K562 (cell line): ENCODE data around the gene OMA1. TPM values are rescaled to one million over a fixed set of nuclear protein-coding genes. Genes with fewer than 3 reads are reported as not detected.

Experiments used
- CHD1 ChIP-seq: fragments of 200-600 bp; sonication (generic); IDR thresholded peaks from one replicate; pipeline ENCODE4 v1.6.1; 2012; ENCODE audit warnings: mild to moderate bottlenecking, moderate library complexity, low read length, inconsistent platforms
- HMGN3 ChIP-seq: IDR thresholded peaks from 2 replicates; pipeline ENCODE4 v1.6.1; 2011; ENCODE audit warnings: borderline replicate concordance, low read depth, mild to moderate bottlenecking, mixed read lengths, low read length; ENCODE audit not compliant: insufficient read length; ENCODE audit errors: extremely low read depth
- L3MBTL2 ChIP-seq: fragments of 450-650 bp; IDR thresholded peaks from 2 replicates; pipeline ENCODE4 v1.6.1; 2016; ENCODE audit warnings: mild to moderate bottlenecking, moderate library complexity
- LEF1 ChIP-seq: fragments of 450-650 bp; IDR thresholded peaks from 2 replicates; pipeline ENCODE4 v1.6.1; 2016; ENCODE audit warnings: mild to moderate bottlenecking
- SRF ChIP-seq, 2 experiments: fragments of 250-450, 450-650 bp in 1 of 2; sonication (Bioruptor Pico) in 1 of 2; sonication (generic) in 1 of 2; formaldehyde crosslinking; IDR thresholded peaks; 2 replicates each; pipeline versions ENCODE4 v1.5.0 to v1.5.1; 2020 to 2022; ENCODE audit warnings: mild to moderate bottlenecking in 1 of 2, missing genetic modification reagents in 1 of 2
- SRSF1 ChIP-seq: fragments of 200-400 bp; formaldehyde crosslinking; IDR thresholded peaks from 2 replicates; pipeline ENCODE4 v1.6.1; 2017; ENCODE audit warnings: mild to moderate bottlenecking, low read depth, low read length, moderate library complexity
- ZNF239 ChIP-seq: fragments of 250-450 bp; sonication (Bioruptor Pico); IDR thresholded peaks from 2 replicates; pipeline ENCODE4 v1.4.0; 2020; ENCODE audit warnings: mild to moderate bottlenecking
- polyA plus RNA-seq, 8 experiments: library from polyadenylated mRNA; depleted of rRNA in 4 of 8; stranded (reverse) in 5 of 8; unstranded in 3 of 8; fragments of >200 nt; fragmentation: Nextera tagmentation in 2 of 8; fragmentation: Illumina TruSeq in 1 of 8; extraction: Ambion mirVana in 2 of 8; extraction: Trizol in 1 of 8; gene quantifications; 2 replicates each; pipeline versions ENCODE4 v1.2.1 to v1.2.3, GENCODE V29; 2011 to 2014; ENCODE audit warnings: inconsistent platforms in 1 of 8, missing spikeins in 1 of 8
- total RNA-seq, 7 experiments: library from RNA; depleted of rRNA in 6 of 7; stranded (reverse); fragments of >200 nt in 6 of 7; fragmentation: Illumina TruSeq in 2 of 7; extraction: Trizol in 2 of 7; gene quantifications; 2 replicates each; pipeline versions ENCODE4 v1.2.1 to v1.2.3, GENCODE V29; 2011 to 2021; ENCODE audit warnings: low replicate concordance in 1 of 7
- TF ChIP-seq, protein P1 (sequence below), 3 experiments: IDR thresholded peaks in 2 of 3; conservative IDR thresholded peaks in 1 of 3; 2 replicates each; pipeline ENCODE4 v1.5.1; 2011 to 2012; ENCODE audit warnings: low read length in 3 of 3, mild to moderate bottlenecking in 3 of 3, control low read depth in 2 of 3, improper control_type of control experiment in 1 of 3, inconsistent platforms in 1 of 3, low read depth in 1 of 3, mixed read lengths in 1 of 3, moderate library complexity in 1 of 3; ENCODE audit not compliant: insufficient read depth in 2 of 3
- TF ChIP-seq, protein P2 (sequence below), 2 experiments: fragments of 250-450 bp in 1 of 2; fragments of 450-650 bp in 1 of 2; sonication (Bioruptor Pico) in 1 of 2; IDR thresholded peaks; 2 replicates each; pipeline versions ENCODE4 v1.6.1 to v1.8.0; 2016 to 2021; ENCODE audit warnings: mild to moderate bottlenecking in 2 of 2, moderate library complexity in 2 of 2, missing compliant biosample characterization in 1 of 2, missing genetic modification characterization in 1 of 2
- TF ChIP-seq, protein P3 (sequence below), 2 experiments: fragments of 450-650 bp in 1 of 2; sonication (generic) in 1 of 2; formaldehyde crosslinking in 1 of 2; IDR thresholded peaks; 2 replicates each; pipeline versions ENCODE4 v1.7.1 to v1.9.0; 2016 to 2022; ENCODE audit warnings: inconsistent platforms in 1 of 2, mild to moderate bottlenecking in 1 of 2, missing genetic modification reagents in 1 of 2
- TF ChIP-seq, protein P4 (sequence below): sonication (generic); formaldehyde crosslinking; IDR thresholded peaks from 2 replicates; pipeline ENCODE4 v1.8.0; 2022; ENCODE audit warnings: mild to moderate bottlenecking, missing genetic modification reagents

The OMA1 gene
- total and polyA plus RNA-seq, 9 of the 15 experiments (the other 6 are each of a cell fraction or from before 2014, with no cell fraction given), result 16.6 to 51.5 (median 33.5) TPM

DNA sequence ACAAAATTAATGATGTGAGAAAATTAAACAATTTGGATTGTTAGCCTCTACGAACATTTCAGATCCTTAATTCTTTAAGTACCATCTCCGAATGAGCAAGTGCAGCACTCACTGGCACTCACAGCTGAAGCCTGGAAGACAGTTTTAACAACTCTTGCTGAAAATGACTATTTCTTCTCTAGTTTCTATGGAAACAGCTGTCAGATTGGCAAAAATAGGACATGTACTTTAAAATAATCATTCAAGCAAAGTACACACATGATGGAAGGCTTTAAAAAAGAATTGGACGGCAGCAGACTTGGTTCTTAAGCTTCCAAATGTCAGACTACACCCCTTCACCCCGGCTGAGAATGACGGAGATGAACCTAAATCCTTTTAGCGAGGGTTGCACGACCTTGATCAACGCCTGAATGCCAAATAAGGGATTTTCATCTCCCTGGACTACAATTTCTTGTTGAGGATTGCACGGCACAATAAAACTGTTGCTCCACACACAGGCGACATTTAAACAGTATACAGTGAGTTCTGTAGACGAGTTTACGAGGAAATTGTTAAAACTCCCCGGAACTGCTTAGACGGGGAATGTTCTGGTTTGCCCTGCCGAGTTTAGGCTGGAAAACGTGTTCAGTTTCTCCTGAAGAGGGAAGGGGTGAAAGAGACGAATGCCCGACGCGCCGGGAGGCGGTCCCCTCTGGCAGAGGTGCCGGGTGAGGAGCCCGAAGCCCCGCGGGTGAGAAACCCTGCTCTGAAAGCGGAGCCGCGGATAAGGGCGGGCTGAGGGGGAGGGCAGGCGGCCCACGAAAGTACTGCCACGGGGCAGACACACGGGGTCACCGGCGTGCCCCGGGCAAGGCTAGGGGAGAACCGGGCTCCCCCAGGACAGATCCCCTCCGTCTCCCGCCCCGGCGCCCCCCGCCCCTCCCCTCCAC lies 671 bp downstream of the OMA1 start (continued):
- TF ChIP-seq, protein P1, sequence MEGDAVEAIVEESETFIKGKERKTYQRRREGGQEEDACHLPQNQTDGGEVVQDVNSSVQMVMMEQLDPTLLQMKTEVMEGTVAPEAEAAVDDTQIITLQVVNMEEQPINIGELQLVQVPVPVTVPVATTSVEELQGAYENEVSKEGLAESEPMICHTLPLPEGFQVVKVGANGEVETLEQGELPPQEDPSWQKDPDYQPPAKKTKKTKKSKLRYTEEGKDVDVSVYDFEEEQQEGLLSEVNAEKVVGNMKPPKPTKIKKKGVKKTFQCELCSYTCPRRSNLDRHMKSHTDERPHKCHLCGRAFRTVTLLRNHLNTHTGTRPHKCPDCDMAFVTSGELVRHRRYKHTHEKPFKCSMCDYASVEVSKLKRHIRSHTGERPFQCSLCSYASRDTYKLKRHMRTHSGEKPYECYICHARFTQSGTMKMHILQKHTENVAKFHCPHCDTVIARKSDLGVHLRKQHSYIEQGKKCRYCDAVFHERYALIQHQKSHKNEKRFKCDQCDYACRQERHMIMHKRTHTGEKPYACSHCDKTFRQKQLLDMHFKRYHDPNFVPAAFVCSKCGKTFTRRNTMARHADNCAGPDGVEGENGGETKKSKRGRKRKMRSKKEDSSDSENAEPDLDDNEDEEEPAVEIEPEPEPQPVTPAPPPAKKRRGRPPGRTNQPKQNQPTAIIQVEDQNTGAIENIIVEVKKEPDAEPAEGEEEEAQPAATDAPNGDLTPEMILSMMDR (IDR thresholded peaks at IDR 0.05 in 2 of 3, conservative IDR thresholded peaks at IDR 0.05 in 1 of 3; ENCODE audit: insufficient read depth in 2 of 3, low read depth in 1 of 3, low read length in 3 of 3), result no peak
- TF ChIP-seq, protein P2, sequence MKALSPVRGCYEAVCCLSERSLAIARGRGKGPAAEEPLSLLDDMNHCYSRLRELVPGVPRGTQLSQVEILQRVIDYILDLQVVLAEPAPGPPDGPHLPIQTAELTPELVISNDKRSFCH (CRISPR knock-in tag; IDR thresholded peaks at IDR 0.05), result no peak
- TF ChIP-seq, protein P2 (tag; IDR thresholded peaks at IDR 0.05), result no peak
- TF ChIP-seq, protein P3, sequence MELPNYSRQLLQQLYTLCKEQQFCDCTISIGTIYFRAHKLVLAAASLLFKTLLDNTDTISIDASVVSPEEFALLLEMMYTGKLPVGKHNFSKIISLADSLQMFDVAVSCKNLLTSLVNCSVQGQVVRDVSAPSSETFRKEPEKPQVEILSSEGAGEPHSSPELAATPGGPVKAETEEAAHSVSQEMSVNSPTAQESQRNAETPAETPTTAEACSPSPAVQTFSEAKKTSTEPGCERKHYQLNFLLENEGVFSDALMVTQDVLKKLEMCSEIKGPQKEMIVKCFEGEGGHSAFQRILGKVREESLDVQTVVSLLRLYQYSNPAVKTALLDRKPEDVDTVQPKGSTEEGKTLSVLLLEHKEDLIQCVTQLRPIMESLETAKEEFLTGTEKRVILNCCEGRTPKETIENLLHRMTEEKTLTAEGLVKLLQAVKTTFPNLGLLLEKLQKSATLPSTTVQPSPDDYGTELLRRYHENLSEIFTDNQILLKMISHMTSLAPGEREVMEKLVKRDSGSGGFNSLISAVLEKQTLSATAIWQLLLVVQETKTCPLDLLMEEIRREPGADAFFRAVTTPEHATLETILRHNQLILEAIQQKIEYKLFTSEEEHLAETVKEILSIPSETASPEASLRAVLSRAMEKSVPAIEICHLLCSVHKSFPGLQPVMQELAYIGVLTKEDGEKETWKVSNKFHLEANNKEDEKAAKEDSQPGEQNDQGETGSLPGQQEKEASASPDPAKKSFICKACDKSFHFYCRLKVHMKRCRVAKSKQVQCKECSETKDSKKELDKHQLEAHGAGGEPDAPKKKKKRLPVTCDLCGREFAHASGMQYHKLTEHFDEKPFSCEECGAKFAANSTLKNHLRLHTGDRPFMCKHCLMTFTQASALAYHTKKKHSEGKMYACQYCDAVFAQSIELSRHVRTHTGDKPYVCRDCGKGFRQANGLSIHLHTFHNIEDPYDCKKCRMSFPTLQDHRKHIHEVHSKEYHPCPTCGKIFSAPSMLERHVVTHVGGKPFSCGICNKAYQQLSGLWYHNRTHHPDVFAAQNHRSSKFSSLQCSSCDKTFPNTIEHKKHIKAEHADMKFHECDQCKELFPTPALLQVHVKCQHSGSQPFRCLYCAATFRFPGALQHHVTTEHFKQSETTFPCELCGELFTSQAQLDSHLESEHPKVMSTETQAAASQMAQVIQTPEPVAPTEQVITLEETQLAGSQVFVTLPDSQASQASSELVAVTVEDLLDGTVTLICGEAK (IDR thresholded peaks at IDR 0.05), result 0 out of 2 replicates have a peak, but pooled peaks have one; percentile 25
- TF ChIP-seq, protein P3 (CRISPR knock-in tag; IDR thresholded peaks at IDR 0.05), result no peak
- TF ChIP-seq L3MBTL2, result peak; percentile 24; the same call in 1 of the 2 replicates
- no peak for TF ChIP-seq ZNF239 (CRISPR knock-in tag)
- peak; percentile 35 for TF ChIP-seq HMGN3
- TF ChIP-seq LEF1, result no peak
- peak in 1 of 2 experiments; percentile 87; a peak in 2 of 4 replicates for TF ChIP-seq SRF (CRISPR knock-in tag; IDR thresholded peaks at IDR 0.05)
- TF ChIP-seq SRSF1, result no peak
- TF ChIP-seq, protein P4, sequence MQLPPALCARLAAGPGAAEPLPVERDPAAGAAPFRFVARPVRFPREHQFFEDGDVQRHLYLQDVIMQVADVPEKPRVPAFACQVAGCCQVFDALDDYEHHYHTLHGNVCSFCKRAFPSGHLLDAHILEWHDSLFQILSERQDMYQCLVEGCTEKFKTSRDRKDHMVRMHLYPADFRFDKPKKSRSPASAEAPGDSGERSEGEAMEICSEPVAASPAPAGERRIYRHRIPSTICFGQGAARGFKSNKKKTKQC, result 0 out of 2 replicates have a peak, but pooled peaks have one; percentile 44
- TF ChIP-seq CHD1, result no peak
